HG03108 (cell line): ENCODE data around the gene ARHGAP23.

ENCODE experiments used
- ATAC-seq: cut with Tn5 transposase; IDR thresholded peaks from one replicate; pipeline ENCODE4 v1.9.1; 2021; ENCODE audit warnings: moderate library complexity; ENCODE audit not compliant: unreplicated experiment

The ARHGAP23 gene, protein sequence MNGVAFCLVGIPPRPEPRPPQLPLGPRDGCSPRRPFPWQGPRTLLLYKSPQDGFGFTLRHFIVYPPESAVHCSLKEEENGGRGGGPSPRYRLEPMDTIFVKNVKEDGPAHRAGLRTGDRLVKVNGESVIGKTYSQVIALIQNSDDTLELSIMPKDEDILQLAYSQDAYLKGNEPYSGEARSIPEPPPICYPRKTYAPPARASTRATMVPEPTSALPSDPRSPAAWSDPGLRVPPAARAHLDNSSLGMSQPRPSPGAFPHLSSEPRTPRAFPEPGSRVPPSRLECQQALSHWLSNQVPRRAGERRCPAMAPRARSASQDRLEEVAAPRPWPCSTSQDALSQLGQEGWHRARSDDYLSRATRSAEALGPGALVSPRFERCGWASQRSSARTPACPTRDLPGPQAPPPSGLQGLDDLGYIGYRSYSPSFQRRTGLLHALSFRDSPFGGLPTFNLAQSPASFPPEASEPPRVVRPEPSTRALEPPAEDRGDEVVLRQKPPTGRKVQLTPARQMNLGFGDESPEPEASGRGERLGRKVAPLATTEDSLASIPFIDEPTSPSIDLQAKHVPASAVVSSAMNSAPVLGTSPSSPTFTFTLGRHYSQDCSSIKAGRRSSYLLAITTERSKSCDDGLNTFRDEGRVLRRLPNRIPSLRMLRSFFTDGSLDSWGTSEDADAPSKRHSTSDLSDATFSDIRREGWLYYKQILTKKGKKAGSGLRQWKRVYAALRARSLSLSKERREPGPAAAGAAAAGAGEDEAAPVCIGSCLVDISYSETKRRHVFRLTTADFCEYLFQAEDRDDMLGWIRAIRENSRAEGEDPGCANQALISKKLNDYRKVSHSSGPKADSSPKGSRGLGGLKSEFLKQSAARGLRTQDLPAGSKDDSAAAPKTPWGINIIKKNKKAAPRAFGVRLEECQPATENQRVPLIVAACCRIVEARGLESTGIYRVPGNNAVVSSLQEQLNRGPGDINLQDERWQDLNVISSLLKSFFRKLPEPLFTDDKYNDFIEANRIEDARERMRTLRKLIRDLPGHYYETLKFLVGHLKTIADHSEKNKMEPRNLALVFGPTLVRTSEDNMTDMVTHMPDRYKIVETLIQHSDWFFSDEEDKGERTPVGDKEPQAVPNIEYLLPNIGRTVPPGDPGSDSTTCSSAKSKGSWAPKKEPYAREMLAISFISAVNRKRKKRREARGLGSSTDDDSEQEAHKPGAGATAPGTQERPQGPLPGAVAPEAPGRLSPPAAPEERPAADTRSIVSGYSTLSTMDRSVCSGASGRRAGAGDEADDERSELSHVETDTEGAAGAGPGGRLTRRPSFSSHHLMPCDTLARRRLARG (N-terminal part only)

DNA sequence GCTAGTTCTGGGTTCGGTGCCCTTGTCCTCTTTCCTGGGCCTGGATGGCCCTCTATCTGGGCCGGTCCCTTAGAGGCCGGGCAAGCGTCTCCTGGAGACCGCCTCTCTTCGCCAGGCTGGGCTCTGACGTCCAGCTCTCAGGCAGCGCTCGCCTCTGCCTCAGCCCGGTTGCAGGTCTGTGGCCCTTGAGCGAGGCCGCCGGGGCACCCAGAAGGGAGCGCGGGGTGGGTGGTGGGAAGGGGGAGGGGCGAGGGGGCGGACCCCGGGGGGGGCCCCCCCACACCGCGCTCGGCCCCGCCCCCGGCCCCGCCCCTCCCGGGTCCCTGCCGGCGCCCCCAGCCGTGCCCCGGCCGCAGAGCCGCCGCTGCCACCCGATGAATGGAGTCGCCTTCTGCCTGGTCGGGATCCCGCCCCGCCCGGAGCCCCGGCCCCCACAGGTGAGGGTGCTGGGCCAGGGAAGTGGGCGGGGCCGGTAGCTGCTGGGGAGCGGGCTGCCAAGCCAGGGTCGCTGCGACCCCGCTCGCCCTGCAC lies at the start of gene ARHGAP23:
Gene ARHGAP23, plus strand, starts transcription at position 353 of the 531 bp plus-strand sequence. Its CDS starts 22 bp downstream, at position 375.
- ATAC-seq = no peak

DNA sequence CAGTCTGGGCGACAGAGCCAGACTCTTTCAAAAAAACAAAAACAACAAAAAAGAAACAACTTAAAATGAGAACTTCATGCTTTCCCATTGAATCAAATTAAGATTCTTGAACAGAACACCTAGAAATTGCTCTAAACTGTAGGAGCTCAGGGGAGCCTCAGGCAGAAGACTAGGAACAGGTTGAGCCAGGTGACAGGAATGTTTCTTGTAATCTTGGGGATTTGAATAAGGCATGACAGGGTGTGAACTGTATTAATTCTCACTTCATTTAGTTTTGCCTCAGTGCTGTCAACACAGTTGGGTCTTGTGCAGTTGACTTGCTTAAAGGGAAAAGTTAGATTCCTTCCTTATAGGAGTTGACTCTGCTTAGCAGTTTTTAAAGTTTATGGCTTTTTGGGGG lies 48.8 kb upstream of the ARHGAP23 start:
- ATAC-seq = no peak

DNA sequence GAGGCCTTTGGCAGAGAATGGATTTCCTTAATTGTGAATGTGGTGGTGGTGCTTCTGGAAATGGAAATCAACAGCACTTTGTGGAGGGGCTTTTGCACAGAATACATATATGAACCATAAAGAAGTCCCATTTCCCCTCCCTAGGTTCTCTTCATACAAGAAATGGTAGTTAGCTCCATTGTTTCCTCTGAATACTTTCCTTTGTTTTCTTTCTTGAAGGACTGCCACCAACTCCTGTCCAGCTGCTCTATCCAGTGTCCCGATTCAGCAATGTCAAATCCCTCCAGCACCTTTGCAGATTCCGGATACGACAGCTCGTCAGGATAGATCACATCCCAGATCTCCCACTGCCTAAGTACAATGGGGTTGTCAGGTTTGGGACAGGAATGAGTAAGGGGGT lies 33.2 kb upstream of the ARHGAP23 start:
- no peak for ATAC-seq

DNA sequence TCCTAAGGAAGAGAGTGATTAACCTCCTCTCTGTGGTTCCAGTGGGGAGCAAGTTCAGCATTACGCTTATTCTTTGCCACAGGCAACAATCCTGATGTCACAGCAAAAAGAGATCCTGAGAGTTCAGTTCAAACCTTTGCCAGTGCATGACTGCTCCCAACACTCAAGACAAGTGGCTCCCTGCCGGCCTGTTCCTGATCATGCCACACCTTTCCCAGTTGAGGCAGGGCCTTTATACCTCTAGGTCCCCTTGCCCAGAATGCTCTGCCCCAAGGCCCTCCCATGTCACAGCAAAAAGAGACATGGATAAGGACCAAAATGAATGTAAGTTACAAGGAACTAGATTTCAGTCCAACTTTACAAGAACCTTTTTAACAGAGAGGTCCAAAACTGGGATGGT lies 31.0 kb upstream of the ARHGAP23 start:
- no peak for ATAC-seq

DNA sequence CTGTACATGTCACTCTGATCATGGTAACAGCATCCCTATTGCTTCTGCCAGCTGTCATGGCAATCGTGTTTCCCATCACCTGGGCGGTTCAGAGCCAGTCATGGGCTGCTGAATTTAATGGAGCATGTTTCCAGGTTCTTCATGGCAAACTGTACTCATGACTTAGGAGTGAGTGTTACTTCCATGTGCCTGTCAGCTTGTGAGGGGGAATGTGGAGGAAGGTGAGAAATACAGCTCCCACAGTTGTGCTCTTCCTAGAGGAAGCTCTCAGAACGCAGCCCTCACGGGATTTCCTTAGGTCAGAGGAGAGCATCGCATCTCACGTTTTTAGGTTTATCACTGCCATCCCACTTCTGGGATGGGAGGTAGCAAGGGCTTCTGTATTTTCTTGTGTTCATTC lies 28.0 kb upstream of the ARHGAP23 start:
- ATAC-seq = no peak

DNA sequence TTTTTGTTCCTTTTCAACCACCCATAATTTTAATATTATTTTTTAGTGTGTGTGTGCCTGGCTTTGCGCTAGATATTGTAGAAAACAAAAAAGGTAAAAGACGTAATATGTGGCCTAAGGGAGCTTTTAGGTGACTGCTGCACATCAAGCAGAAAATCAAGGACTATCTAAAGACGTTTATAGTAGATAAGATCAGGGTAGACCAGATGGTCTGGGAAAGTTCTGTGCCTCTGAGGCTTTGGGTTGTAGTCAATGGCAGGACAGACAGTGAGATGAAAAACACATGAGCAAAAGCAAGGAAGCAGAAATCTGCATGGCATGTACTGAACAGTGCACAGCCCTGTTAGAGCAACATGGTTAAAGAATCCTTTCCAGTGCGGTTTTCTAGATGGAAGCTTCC lies 26.8 kb upstream of the ARHGAP23 start:
- ATAC-seq = no peak

DNA sequence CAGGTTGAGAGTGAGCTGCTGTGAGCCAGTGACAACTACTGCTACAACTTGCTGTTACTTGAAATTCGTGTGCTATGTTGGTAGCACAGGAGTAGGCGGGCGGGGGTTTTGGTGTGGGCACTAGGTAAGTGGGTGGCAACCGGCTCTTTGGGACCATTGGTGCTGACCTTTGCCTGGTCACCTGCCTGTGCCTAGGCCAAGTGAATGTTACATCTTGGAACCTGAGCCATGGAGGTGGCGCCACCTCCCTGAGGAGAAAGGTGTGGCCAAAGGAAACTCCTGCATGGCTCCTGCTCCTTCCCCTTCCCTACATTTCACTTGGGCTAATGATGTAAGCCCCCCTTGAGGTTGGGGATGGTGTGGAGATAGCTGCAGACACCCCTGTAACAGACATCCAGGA lies 25.4 kb upstream of the ARHGAP23 start:
- ATAC-seq = no peak

DNA sequence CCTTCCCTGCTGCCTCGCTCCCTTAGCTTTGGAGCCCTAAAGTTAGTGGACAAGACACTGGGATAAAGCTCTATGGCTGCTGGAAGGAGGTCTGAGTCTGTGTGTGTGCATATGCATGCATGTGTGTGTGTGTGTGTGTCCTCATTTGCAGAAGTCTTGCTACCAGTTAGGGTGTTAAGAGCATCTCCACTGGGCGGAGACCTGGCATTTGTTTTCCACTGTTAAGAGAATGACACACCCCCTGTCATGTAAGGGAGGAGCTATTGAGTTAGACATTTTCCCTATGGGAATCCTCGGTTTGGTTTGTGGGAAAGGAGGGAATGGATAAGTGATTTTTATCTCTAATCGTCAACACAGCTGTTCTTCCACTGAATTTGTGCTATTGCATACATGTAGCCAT lies 24.8 kb upstream of the ARHGAP23 start:
- no peak for ATAC-seq

DNA sequence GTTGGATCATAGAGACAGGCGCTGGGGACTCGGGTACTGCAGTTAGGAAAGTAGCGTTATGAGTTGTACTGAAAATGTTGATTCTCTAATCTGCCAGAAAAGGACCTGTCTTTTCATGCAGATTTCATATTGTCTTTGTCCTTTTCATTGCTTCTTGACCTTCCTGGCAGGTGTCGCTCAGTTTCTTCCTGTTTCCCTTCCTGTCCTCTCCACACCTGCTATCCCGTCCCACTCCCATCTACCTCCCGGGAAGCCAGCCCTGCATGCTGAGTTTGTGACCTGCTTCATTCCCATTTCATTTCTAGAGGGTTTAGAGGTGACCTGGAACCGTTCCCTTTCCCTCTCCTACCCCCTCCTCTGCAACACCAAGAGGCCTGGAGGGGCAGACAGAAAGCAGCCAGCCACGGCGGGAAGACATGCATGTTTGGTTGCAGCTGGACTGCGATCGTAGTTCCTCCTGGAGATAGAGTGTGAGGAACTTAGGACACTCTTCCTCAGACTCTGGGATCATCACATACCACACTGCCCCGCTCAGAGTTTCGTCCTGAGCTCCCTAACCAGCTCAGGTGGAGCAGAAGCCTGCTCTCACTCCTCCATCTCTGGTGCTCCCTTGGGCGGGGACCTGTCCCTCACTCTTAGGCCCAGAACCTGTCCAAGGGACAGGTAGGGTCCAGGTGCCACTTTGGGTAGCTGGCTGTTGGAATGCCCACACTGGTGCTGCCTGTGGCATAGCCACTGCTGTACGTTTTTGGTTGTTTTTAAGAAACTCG lies 23.9 kb upstream of the ARHGAP23 start:
- ATAC-seq = no peak

DNA sequence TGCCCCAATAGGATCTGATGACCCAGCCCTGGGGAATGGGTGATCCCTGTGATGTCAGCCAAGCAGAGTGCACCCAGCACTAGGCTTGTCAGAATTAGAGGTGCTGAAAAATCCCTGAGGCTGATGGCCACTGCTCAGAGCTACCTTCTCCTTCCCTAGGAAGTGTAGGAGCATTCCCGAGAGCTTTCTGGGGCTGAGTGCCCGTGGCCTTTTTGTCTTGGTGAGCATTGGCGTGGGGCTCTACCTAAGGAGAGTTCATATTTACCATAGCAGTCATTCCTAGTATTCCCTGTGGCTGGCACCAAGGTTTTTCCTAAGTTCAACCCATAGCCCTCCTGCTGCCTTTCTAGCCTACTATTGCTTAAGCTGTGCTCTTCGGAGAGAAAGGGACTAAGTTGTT lies 22.6 kb upstream of the ARHGAP23 start:
- ATAC-seq = no peak

DNA sequence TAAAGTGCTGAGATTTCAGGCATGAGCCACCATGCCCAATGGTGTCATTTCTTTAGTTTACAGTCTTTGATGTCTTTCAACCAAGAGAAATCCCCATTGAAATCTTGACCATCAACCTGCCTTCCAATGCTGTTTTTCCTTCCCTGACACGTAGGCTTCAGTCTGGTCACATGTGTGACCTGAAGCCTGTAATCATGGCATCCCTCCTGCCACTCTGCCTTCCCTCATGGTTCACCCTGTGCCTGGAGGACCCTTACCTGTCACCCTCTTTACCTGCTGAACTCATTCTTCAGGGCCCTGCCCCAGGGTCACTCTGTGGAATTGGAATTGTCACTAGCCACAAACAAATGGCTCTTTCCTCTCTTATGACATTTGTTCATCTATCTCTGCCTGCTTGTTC lies 18.1 kb upstream of the ARHGAP23 start:
- no peak for ATAC-seq

DNA sequence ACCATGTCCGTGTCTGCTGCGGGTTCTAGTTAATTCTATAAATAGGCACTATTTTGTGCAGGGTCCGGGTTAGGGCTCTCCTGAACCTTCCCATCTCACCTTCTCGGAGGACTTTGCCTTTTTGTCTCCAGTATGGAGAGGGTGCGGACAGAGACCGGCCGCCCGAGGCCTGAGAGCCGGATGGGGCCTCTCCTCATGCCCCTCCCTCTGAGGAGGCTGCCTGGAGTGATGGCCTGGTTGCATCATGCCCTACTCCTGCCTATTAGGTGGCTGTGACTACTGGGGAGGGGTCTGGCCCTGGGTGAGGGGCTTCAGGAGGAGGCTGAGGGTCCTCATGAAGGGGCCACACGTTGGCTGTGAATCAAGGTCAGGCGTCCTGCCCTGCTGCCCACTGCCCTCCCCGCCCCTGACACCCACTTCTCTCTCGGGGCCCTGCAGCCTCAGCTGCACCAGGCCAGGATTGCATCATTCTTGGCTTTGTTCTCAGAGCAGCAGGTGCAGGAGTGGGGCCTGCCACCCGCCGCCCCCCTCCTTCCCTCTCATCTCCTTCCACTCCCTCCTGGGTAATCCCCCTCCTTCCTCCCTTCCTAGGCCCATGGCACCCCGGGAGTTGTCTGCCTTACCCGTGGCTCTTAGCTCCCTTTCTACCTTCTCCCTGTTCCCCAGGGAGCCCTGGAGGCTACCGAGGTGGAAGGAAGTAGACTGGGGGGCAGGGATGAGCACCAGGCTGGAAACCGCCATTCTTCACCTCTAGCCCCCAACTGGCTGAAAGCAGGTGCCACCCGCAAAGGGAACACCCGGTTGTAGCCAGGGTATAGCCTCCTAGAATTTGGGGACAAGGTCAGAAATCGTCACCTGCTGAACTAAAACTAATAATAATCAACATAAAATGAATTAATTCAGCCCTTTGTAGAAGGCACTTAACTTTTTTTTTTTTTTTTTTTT lies 12.7 kb upstream of the ARHGAP23 start:
- no peak for ATAC-seq

DNA sequence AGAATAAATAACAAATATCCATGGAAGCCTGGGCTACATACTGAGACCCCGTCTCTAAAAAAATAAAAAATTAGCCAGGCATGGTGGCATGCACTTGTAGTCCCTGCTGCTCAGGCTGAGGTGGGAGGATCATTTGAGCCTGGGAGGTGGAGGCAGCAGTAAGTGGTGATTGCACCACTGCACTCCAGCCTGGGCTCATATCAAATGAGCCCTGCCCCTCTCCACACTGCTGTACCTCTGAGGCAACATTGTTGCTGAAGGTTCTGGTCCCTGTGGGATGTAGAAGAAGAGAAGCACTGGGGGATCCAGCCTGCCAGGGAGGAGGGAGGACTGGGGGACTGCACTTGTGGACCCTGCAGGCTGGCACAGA lies 11.4 kb upstream of the ARHGAP23 start:
- no peak for ATAC-seq

DNA sequence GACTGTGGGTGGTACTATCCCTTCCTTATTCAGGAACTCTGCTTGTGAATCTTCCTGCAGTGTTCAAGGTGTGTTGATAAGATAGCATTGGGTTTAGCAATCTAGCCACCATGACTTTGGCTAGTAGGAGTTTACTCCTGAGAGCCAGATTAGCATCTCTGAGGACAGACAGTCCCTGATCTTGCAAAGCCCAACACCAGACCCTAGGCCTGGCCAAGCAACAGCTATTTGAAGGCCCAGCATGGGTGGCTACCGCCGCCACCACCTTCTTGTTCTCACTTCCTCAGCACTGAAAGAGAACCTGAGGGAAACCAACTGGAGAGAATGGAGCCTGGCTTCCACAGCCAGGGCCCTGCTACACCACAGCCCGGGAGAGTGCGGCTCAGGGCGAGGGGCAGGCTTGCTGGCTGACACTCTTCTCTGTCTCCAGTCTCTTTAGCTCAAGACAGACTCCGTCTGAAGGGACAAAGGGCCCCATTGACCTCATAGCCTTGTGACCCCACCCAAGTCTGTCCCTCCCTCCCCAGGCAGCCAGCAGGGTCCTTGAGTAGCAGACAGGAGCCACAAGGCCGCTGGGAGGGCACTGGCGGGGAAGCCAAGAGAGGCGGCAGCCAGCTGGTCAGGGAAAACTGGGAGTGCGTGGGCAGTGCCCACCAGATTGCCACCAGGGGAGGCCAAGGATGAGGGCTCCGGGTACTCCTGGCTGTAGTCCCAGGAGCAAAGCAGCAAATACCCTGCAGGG lies 10.9 kb upstream of the ARHGAP23 start:
- ATAC-seq = no peak

DNA sequence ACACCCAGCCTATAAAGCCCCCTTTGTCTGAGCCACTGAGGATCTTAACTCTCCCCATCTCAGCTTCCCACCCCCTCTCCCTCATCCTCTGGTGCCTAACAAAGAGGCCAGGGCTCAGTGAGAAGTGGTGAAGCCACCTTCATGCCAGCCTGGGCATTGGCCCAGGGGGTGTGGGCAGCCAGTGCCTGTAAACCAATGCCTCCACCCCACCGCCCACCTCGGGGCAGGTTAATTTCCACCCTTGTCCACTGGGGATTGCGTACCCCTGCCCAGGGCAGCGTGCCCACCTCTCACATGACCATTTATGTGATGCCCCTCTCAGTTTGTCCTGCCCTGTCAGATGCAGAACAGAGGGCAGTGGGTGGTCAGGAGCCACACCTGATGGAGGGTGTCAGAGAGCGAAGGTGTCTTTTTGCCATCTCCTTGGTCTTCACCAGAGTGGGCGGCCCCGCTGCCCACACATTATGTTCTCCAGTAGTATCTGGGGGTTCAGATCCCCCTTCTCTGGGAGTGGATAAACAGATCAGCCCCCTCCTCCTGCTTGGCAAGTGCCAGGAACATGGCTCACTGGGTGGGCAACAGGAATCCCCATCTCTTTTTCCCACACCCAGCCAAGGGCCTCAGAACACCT lies 10.1 kb upstream of the ARHGAP23 start:
- no peak for ATAC-seq

DNA sequence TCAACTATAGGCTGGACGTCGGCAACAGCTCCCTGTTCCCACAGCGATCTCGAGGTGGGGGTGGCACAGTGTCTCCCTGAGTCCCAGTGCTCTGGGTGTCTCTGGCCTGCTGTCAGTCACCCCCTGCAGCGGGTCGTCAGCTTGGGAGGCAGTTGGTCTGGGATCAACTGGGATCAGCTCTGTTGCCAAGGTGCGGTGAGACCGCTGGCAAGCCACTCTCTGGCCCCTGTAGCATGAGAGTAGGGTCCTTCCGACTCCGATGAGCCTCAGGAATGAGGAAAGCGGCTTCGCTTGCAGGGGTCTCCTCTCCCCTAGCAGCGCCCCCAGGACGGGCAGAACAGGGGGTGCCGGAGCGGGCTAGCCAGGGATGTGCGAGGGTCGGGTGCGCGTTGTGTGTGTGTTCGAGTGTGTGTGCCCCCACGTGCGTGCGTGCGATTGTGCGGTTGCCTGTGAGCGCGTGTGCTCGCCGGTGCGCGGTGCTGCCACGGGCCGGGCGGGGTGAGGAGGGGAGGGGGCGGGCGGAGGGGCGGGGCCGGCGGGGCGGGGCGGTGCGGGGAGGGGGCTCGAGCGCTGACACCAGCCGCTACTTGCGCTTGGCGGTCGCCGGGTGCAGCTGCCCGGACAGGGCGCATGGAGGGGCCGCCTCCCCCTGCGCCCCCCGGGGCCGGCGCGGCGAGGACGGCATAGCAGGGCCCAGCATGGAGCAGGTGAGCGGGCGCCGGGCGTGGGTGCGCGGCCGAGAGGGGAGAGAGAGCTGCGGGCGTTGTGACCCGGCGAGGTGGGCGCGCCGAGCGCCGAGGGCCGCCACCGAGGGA lies 9.4 kb upstream of the ARHGAP23 start:
- no peak for ATAC-seq

DNA sequence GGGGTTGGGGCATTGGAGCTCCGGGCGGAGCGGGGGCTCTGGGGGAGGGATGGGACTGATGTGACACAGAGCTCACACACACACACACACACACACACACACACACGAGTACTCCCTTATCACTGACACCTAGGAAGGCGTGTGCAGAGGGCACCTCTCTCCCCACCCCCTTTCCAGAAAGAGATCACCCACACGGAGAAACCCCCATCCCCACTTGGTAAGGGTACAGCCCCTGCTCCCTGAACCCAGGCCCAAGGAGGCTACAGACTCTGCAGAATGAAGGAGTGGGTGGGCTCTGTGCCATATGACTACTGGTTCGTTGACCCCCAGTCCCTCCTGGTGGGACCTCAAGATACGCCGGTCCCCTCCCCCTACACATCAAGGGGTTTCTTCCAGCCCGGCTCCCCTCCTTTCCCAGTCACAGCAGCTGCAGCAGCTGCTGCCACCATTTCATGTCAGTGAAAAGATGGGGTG lies 8.7 kb upstream of the ARHGAP23 start:
- ATAC-seq = no peak
